GM20431 (cell line): ENCODE results near the gene LIN37.
"Not testable (repeated sequence)": the region's sequence is repeated elsewhere in the genome, so short reads cannot be mapped to it uniquely, and the experiment has no call there.

Experiments used
- in situ Hi-C: fragments of 300-500 bp; cut with MseI, MboI; formaldehyde crosslinking; loops from one replicate; pipeline ENCODE4 v1.15.0; 2020; ENCODE audit warnings: low sequenced_read_pairs; ENCODE audit not compliant: unreplicated experiment

The LIN37 gene

DNA sequence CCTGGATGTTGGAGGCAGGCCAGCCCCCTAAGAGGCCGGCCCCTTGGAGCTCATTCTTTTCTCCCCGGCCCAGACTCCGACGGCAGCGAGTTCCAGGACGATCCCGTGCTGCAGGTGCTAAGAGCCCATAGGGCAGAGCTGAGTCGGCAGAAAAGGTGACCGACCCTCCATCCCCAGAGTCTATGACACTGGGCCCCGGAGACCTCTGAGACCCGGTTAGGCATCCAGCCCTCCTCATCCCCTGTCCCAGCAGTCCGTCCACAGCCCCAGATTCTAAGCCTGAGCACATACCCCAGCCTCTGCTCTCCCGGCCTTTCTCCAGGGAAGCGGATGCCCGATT lies 19.7 kb downstream of the LIN37 start:
- in situ Hi-C loops: no loop called here

GRCh38 chr19:35772362-35772761 lies 24.0 kb downstream of the LIN37 start:
- in situ Hi-C loops: not testable (repeated sequence)

DNA sequence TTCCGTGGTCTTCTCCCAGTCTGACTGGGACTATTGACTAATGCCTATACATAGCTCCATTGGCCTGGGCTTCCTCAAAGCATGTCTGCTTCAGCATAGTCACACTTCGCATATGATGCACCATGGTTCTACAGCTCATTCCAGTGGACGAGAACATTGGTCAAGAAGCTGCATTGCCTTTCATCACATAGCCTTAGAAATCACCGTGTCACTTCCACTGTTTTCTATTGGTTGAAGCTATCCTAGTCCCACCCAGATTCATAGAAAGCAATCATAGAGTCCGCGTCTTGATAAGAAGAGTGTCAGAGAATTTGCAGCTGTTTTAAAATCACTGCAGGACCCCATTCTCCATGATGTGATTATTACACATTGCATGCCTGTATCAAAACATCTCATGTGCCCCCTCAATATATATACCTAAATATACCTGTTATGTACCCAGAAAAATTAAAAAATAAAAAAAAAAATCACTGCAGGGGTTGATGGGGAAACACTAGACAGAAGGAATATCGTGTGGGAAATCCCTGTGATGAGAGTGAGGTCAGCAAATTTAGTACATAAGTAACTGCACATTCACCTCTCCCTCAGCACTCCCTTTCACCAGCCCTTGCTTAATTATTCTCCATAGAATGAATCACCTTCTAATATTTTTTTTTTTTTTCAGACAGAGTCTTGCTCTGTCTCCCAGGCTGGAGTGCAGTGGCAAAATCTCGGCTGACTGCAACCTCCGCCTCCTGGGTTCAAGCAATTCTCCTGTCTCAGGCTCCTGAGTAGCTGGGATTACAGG lies 24.8 kb downstream of the LIN37 start:
- in situ Hi-C loops: no loop called here

GRCh38 chr19:35774274-35775045 lies 26.1 kb downstream of the LIN37 start:
- in situ Hi-C loops: no loop called here

DNA sequence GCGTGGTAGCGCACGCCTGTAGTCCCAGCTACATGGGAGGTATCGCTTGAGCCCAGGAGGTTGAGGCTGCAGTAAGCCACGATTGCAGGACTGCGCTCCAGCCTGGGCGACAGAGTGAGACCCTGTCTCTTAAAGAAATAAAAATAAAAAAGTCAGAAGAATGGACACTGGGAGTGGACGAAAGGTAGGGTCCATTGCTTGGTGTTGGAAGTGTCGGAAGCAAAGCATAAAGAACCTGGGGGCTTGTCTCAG lies 26.6 kb downstream of the LIN37 start:
- in situ Hi-C loops: no loop called here

- in situ Hi-C loops: no loop called here
Measured at GRCh38 chr19:35775298-35776101, 27.1 kb downstream of the LIN37 start, which contains the start of gene ARHGAP33. Gene ARHGAP33, plus strand, starts transcription at chr19:35775564. Its CDS starts 95 bp downstream, at chr19:35775659.

- in situ Hi-C loops: no loop called here
Measured at GRCh38 chr19:35776102-35776788, 27.9 kb downstream of the LIN37 start.

DNA sequence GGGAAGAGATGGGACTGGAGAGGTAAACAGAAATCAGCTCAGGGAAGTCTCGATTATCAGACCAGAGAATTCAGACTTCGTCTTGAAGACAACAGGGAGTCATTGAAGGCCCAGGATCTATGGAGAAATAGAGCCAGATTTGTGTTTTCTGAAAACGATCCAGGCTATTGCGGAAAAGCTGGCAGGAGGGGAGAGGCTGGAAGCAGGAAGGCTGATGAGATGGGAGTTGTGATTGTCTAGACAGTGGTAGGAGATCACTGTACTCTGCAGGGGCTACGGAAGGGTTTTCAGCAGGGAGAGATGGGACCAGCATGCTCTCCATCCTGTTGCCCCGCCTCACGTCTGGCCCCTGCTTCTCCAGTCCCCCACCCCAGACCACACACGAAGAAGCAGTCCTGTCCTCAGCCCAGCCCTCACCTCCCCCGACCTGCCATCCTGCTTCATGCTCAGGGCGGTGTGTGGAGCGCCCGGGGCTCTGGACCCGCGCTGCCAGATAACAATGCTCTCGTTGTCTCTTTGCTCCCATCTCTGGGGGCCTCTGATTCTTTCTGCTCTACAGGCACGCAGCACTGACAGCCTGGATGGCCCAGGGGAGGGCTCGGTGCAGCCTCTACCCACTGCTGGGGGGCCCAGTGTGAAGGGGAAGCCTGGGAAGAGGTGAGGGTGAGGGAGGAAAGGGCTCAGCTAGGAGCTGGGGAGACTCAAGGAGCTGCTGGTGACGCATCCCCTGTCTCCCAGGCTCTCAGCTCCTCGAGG lies 28.9 kb downstream of the LIN37 start:
- in situ Hi-C loops: no loop called here

DNA sequence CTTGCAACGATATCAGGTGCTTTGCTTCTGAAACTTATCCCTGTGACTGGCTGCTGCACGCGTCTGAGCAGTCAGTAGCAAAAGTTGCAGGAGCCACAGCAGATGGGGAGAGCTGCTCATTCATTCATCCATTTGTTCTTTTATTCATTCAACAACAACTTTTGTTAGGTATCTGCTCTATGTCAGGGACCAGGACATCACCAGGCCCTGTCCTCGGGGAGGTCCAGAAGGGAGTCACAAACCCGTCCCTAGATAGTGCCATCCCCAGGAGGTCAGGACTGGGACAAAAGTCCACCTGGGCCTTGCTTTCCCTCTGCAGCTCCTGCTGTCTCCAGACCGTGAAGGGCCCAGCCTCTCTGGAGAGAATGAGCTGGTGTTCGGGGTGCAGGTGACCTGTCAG lies 29.6 kb downstream of the LIN37 start:
- in situ Hi-C loops: no loop called here

DNA sequence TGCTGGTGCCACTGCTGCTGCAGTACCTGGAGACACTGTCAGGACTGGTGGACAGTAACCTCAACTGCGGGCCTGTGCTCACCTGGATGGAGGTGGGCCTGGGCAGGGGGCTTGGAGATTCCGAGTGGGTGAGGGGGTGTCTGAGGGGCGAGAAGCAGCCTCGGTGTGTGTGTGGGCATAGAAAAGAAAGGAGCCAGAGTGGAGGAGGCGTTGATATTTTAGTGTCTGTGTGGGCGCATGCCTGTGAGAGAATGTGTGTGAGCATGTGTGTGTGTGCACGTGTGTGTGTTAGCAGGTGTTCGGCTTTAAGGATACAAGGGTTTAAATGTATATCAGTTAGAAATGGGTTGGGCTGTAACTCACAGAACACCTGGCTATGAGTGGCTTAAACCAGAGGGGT lies 30.7 kb downstream of the LIN37 start:
- in situ Hi-C loops: no loop called here

DNA sequence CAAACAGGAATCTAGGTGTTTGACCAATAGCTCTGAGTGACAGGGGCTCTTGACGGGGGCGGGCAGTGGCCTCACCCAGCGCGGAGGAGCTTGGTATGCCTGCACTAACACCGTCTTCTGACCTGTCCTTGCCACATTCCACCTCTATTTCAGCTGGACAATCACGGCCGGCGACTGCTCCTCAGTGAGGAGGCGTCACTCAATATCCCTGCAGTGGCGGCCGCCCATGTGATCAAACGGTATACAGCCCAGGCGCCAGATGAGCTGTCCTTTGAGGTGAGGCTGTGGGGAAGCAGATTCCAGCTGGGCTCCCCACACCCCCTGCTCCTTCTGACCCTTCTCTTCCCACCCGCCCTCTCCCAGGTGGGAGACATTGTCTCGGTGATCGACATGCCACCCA lies 31.7 kb downstream of the LIN37 start:
- in situ Hi-C loops: no loop called here

- in situ Hi-C loops: no loop called here
Measured at GRCh38 chr19:35780717-35781116, 32.3 kb downstream of the LIN37 start.

- in situ Hi-C loops: no loop called here
Measured at GRCh38 chr19:35781650-35782049, 33.3 kb downstream of the LIN37 start.

DNA sequence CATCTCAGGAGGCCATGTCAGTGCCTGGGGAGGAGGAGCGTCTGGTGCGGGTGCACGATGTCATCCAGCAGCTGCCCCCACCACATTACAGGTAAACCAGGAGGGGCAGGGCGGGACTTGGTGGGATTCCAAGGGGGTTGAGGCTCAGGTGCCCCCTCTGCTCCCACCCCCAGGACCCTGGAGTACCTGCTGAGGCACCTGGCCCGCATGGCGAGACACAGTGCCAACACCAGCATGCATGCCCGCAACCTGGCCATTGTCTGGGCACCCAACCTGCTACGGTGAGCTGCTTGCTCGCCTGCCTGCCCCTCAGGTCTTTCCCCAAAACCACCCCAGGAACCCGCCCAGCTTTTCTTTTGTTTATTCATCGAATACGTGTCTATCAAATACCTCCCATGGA lies 34.2 kb downstream of the LIN37 start:
- in situ Hi-C loops: no loop called here

DNA sequence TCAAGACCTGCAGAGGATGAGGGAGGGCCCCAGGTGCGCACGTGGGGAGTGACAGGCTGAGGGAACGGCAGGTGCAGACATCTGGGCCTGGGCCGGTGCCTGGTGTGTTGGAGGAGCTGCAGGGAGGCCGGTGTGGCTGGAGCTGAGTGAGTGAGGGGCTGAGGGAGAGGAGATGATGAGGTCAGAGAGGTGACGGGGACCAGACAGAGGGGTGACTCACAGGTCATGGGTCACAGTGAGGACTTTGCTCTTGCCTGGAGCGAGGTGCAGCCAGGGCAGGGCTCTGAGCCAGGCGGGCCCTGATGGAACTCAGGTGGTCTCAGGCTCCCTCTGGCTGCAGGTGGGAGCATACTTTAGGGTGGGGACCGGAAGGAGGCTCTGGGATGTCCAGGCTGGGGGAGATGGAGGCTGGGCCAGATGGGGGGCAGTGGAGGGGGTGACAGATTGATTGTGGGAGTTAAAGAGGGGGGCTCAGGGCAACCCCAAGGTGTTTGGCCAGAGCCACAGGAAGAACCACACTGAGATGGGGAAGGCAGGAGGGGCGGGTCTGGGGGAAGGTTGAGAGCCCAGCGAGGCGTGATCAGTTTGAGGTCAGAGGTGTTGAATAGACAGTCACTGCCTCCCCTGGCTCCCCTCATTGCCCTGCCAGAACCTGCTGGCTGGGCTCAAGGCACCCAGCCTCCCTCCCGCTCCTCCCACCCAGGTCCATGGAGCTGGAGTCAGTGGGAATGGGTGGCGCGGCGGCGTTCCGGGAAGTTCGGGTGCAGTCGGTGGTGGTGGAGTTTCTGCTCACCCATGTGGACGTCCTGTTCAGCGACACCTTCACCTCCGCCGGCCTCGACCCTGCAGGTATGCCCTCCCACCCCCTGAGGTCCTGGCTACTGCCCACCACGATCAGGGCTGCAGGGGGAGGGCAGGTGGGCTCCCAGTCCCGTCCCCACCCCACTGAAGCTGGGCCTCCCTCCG lies 35.4 kb downstream of the LIN37 start:
- in situ Hi-C loops: no loop called here

DNA sequence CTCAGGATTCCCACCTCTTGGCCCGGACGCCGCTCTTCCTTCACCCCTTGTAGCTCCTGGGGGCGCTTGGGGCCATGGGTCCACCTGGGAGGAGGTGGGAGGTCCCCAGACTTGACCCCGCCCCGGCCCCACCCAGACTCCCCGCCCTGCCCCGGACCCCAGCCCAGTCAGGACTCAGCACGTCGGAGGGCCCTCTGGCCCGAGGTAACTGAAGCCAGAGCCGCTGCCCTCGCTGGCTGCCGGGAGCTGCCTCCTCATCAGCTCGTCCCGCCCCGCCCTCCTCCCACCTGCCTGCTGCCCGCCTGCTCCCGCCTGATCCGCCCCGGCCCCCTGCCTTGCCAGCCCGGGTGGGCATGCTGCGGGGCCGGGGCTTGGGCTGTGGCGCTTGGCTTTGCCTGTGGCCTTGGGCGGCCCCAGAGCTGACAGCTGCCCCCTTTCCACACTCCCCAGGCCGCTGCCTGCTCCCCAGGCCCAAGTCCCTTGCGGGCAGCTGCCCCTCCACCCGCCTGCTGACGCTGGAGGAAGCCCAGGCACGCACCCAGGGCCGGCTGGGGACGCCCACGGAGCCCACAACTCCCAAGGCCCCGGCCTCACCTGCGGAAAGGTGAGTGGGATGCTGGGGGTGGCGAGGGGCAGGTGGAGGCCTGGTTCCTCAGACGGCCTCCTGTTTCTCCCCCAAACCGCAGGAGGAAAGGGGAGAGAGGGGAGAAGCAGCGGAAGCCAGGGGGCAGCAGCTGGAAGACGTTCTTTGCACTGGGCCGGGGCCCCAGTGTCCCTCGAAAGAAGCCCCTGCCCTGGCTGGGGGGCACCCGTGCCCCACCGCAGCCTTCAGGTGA lies 36.3 kb downstream of the LIN37 start:
- in situ Hi-C loops: no loop called here

GRCh38 chr19:35785339-35785627 lies 36.9 kb downstream of the LIN37 start:
- in situ Hi-C loops: no loop called here
